Endometrial microvascular endothelial cells (primary cell): Measurements from ENCODE around the gene GEMIN5. TPM values are rescaled to one million over a fixed set of nuclear protein-coding genes. Genes with fewer than 3 reads are reported as not detected.
"Not testable (repeated sequence)": the region's sequence is repeated elsewhere in the genome, so short reads cannot be mapped to it uniquely, and the experiment has no call there.

Experiments used
- in situ Hi-C: cut with HindIII; loops from 2 replicates; pipeline ENCODE4 v1.10.0; 2017; ENCODE audit warnings: low sequenced_read_pairs, low pct_unique_long_range_greater_than_20kb; ENCODE audit errors: inconsistent ontology term
- total RNA-seq: library from RNA; depleted of rRNA; stranded (reverse); fragments of >200 nt; gene quantifications from one replicate; pipeline ENCODE4 v1.2.3, GENCODE V29; 2015; ENCODE audit errors: inconsistent ontology term

The GEMIN5 gene
- total RNA-seq, 1 donor from 2014 or later: 40.1 TPM

- in situ Hi-C loops: no loop called here
These were observed 9.8 kb upstream of the GEMIN5 start for GRCh38 chr5:154947778-154948177.

- in situ Hi-C loops: no loop called here
These were observed 7.8 kb upstream of the GEMIN5 start for GRCh38 chr5:154945695-154946301.

DNA sequence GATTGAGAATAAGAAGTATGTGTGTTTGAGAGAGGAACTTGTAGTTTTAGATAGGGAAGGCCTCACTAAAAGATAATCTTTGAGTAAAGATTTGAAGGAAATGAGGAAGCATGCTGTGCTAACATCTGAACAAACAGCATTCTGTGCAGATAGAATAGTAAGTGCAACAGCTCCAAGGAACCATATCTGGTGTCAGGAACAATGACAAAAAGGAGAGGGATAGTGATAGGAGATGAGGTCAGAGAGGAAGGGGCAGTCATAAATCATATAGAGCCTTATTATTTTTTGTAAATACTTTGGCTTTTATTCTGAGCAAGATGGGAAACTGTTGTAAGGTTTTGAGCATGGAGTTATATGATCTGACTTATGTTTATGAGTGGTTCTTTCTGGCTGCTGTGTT lies 6.7 kb upstream of the GEMIN5 start:
- in situ Hi-C loops: no loop called here

DNA sequence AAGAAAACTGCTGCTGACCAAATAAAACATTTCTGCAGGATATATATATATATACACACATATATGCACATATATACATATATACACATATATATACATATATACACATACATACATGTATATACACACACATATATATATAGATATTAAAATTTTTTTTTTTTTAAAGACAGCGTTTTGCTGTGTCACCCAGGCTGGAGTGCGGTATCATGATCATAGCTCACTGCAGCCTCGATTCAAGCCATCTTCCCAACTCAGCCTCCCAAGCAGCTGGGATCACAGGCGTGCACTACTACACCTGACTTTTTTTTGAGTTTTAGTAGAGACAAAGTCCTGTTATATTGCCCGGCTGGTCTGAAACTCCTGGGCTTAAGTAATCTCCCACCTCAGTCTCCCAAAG lies 5.5 kb upstream of the GEMIN5 start:
- in situ Hi-C loops: no loop called here

GRCh38 chr5:154940772-154941620 lies 3.0 kb upstream of the GEMIN5 start, which contains the start of gene MRPL22:
Gene MRPL22, plus strand, starts transcription at chr5:154941073. Its CDS starts 38 bp downstream, at chr5:154941111.
- in situ Hi-C loops: no loop called here

DNA sequence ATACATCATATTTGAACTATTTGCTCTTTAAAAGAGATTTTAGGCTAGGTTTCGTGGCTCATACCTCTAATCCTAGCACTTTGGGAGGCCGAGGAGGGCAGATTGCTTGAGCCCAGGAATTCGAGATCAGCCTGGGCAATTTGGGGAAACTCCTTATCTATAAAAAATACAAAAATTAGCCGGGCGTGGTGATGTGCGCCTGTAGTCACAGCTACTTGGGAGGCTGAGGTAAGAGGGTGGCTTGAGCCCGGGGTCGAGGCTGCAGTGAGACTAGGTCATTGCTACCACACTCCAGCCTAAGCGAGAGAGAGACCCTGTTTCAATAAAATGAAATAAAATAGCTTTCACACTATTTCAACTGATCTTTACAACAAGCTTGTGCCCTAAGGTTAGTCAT lies 2.4 kb upstream of the GEMIN5 start:
- in situ Hi-C loops: no loop called here

DNA sequence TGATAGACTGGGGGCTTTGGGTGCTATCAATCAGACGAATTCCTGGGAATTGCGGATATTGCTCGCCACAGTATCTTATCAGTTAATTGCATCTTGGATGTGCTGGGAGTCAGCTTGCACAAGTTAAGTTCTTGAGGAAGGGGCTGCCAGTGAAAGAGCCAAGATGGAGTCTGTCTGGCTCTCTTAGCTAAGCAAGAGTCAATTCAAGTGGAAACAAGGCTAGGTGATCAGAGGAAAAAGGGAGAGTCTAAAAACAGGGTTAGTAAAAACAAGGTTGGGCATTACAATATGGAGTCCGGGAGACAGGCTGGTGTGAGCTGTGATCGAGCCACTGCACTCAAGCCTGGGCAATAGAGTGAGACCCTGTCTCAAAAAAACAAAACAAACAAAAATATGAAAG lies 1.4 kb upstream of the GEMIN5 start:
- in situ Hi-C loops: not testable (repeated sequence)

DNA sequence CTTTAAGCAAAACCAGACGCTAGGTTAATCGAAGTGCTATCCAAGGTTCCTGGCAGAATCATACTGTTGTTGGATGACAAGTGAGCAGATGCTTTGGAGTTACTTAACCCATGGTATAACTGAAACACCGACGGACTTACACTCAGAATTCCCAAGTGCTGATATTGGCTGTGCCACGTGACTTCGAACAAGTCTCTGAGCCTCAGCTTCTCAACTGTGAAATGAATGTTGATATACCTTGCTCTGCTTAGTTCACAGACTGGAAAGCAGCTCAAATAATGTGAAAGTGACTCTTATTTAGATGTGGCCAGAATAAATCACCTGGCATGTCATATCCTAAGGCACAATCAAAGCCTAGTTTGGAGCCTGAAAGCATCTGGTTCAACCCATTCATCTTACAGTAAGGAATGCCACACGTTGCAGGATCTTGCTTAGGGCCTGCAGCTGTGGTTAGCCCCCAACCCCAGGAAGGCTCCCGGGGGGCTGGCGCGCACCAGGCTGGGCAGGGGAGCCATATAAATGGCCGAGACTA lies 759 bp downstream of the GEMIN5 start:
- in situ Hi-C loops: no loop called here

DNA sequence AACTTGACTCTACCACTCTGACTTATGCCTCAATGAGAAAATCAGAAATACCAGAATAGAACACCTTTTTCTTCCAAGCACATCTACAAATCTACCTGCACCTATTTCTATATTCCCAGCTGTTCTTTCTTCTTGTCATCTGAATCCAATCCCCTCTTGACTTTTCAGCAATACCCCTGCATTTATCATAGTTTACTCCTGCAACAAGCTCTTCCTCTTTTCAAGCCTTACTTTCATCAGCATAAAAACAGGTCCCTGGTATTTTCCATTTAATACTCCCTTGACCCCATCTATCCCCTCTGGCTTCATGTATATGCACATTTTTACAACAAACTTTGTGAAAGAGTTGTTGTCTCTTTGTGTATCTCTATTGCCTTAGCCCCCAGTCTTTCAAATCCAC lies 3.1 kb downstream of the GEMIN5 start:
- in situ Hi-C loops: no loop called here

DNA sequence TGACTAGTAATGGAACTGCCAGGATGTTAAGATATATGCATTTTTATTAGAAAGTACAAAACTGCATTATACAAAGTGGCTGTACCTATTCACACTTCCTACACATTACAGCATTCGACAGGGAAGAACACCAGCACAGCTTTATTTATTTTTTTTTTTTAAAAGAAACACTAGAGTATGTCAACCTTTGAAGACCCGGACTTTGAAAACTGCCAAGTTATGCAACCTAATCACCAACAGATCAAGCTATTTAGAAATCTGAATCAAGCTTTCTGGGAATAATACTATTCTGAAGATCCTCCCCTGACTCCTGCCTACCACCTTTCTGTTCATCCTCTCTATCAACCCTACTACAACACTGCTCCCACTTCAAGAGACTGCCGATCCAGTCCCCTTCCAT lies 4.5 kb downstream of the GEMIN5 start:
- in situ Hi-C loops: no loop called here

DNA sequence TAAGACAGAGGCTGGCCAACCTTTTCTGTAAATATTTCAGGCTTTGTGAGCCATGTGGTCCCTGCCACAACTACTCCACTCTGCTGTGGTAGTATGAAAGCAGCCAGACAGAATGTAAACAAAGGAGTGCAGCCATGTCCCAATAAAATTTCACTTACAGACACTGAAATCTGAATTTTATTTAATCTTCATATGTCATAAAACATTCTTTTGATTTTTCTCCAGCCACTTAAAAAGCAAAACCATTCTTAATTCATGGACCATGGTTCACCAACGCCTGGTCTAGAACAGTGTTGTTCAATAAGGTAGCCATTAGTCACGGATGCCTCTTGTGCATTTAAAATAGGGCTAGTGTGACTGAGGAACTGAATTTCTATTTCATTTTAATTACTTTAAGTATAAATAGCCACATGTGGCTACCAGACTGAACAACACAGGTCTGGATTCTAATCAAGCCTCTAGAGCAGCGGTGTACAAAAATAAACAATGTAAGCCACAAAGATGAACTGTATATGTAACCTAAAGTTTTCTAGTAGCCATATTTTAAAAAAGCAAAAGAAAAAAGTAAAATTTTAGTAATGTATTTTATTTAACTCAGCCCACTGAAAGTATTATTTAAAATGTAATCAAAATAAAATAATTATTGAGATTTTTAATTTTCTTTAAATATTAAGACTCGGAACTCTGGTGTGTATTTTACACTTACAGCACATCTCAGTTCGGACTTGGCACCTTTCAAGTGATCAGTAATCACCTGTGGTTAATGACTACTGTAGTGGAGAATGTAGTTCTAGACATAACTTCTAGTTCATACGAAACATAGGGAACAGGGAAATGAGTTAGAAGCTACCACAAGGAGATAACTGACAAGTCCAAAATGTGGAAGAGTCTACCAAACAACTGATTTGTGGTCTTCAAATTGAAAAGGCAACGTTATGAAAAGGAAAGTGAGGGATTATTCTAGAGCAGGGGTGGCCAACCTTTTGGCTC lies 14.3 kb downstream of the GEMIN5 start:
- in situ Hi-C loops: no loop called here

DNA sequence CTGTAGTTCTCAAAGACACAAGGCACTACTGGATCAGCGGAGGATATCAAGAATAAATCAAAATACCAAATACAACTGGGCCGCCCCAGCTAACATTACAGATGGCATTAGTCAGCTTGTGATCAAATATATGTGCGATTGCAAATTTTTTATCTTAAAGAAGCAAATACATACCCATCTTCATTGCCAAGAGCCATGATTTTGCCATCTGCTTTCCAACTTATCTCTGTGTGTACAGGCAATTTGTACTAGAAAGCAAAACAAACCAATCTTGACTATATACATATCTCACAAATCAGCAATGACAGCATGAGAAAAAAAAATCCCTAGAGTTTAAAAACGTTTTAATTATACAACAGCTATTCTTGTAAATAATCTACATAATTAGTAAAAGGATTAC lies 20.3 kb downstream of the GEMIN5 start:
- in situ Hi-C loops: no loop called here

GRCh38 chr5:154916874-154917273 lies 21.1 kb downstream of the GEMIN5 start:
- in situ Hi-C loops: no loop called here

DNA sequence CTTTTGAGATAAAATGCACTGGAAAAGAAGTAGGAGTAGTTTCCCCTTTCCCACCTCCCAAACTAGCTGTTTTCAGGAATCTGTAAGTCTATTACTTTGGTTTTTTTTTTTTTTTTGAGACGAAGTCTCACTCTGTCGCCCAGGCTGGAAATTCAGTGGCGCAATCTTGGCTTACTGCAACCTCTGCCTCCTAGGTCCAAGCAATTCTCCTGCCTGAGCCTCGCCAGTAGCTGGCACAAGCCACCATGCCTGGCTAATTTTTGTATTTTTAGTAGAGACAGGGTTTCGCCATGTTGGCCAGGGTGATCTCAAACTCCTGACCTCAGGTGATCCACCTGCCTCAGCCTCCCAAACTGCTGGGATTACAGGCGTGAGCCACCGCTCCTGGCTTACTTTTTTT lies 32.4 kb downstream of the GEMIN5 start:
- in situ Hi-C loops: not testable (repeated sequence)

DNA sequence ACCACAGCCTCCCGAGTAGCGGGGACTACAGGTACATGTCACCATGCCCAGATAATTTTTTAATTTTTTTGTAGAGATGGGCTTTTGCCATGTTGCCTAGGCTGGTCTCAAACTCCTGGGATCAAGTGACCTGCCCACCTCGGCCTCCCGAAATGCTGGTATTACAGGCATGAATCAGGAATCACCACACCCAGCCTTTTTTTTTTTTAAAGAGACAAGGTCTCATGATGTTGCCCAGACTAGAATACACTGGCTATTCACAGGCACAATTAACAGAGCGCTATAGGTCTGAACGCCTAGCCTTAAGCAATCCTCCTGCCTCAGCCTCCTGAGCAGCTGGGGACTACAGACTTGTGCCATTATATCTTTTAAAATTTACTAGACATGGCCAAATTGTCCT lies 36.1 kb downstream of the GEMIN5 start:
- in situ Hi-C loops: no loop called here

- in situ Hi-C loops: no loop called here
These were observed 36.7 kb downstream of the GEMIN5 start for GRCh38 chr5:154901276-154901675.

- in situ Hi-C loops: no loop called here
These were observed 37.9 kb downstream of the GEMIN5 start for GRCh38 chr5:154900066-154900465.

- in situ Hi-C loops: no loop called here
These were observed 38.7 kb downstream of the GEMIN5 start for GRCh38 chr5:154899151-154899816.

- in situ Hi-C loops: no loop called here
These were observed 39.8 kb downstream of the GEMIN5 start for GRCh38 chr5:154898210-154898609.
